HG03442 (cell line): ENCODE measurements around the gene LSP1.

ENCODE experiments used
- ATAC-seq: cut with Tn5 transposase; IDR thresholded peaks from one replicate; pipeline ENCODE4 v1.9.1; 2021; ENCODE audit warnings: mild to moderate bottlenecking, moderate library complexity; ENCODE audit not compliant: unreplicated experiment

Gene LSP1

GRCh38 chr11:1824221-1825038, 28.5 kb upstream of the LSP1 start:
- ATAC-seq = no peak

- no peak for ATAC-seq
Observed at GRCh38 chr11:1825039-1825740, 27.7 kb upstream of the LSP1 start.

GRCh38 chr11:1825785-1826451, 27.0 kb upstream of the LSP1 start:
- ATAC-seq = no peak

GRCh38 chr11:1826552-1827094, 26.3 kb upstream of the LSP1 start:
- ATAC-seq = no peak

GRCh38 chr11:1827095-1827813, 25.6 kb upstream of the LSP1 start:
- ATAC-seq = no peak

GRCh38 chr11:1827931-1828330, 25.0 kb upstream of the LSP1 start:
- no peak for ATAC-seq

GRCh38 chr11:1828542-1828941, 24.3 kb upstream of the LSP1 start:
- no peak for ATAC-seq

- no peak for ATAC-seq
Observed at GRCh38 chr11:1829039-1829820, 23.7 kb upstream of the LSP1 start.

- no peak for ATAC-seq
Observed at GRCh38 chr11:1830004-1830321, 22.9 kb upstream of the LSP1 start.

- no peak for ATAC-seq
Observed at GRCh38 chr11:1830322-1831223, 22.3 kb upstream of the LSP1 start.

- ATAC-seq = no peak
Observed at GRCh38 chr11:1831338-1832210, 21.3 kb upstream of the LSP1 start.

- no peak for ATAC-seq
Observed at GRCh38 chr11:1832211-1832919, 20.5 kb upstream of the LSP1 start.

GRCh38 chr11:1832920-1833295, 20.0 kb upstream of the LSP1 start:
- no peak for ATAC-seq

- ATAC-seq = no peak
Observed at GRCh38 chr11:1834062-1834610, 18.7 kb upstream of the LSP1 start.

GRCh38 chr11:1834779-1835670, 17.9 kb upstream of the LSP1 start, which contains the start of gene SYT8:
TSS of gene SYT8 (plus strand) at chr11:1834990. CDS start at chr11:1835106, 116 bp downstream.
- ATAC-seq = no peak

- ATAC-seq = no peak
Observed at GRCh38 chr11:1835671-1836010, 17.2 kb upstream of the LSP1 start.
